Measurements from ENCODE around the gene AGBL1. TPM values are rescaled to one million over a fixed set of nuclear protein-coding genes. Genes with fewer than 3 reads are reported as not detected.

The AGBL1 gene
- total and polyA plus RNA-seq, 2 experiments from 2014 or later, result 0.03 TPM; not detected in 1

- H4K20me1 ChIP-seq (replicated peaks; ENCODE audit: insufficient read depth), result no peaks in the 10 kb centered on the region
- TF ChIP-seq NANOG (IDR thresholded peaks at IDR 0.05; ENCODE audit: borderline replicate concordance) (no peak), POLR2AphosphoS5 (IDR thresholded peaks at IDR 0.05; ENCODE audit: low read depth) (no peak)
- H3K36me3 Mint-ChIP-seq (ENCODE audit: low read depth), result no peaks in the 10 kb centered on the region
- H3K4me1 ChIP-seq (ENCODE audit: insufficient read depth), result peaks cover 12% of the 10 kb centered on the region; the same call in 1 of the 2 replicates
- H3F3A ChIP-seq (replicated peaks; ENCODE audit: low read depth), result no peaks in the 10 kb centered on the region
- peaks cover 25% of the 10 kb centered on the region for H3K4me1 Mint-ChIP-seq
- H2AFZ ChIP-seq, result 0 out of 2 replicates have a peak overlapping the region, but pooled peaks have one; percentile 47
- ATAC-seq, result no peak
- H3K4me3 Mint-ChIP-seq, result no peak overlapping the region
- H3K27ac ChIP-seq (ENCODE audit: low read depth), result no peak overlapping the region
- H3K4me2 ChIP-seq, result no peak overlapping the region
- H3K9me3 Mint-ChIP-seq, result no peaks in the 10 kb centered on the region
- H3K27ac Mint-ChIP-seq, result no peak overlapping the region
- no peak overlapping the region for H3K4me3 ChIP-seq
- H3K9me2 ChIP-seq (ENCODE audit: insufficient read depth), result peaks cover 12% of the 10 kb centered on the region
- peaks cover 2% of the 10 kb centered on the region for H3K27me3 Mint-ChIP-seq (ENCODE audit: insufficient read depth, low read depth, poor library complexity)
- no peak for DNase-seq (ENCODE audit: low spot score)
- no peaks in the 10 kb centered on the region for H3K27me3 ChIP-seq (ENCODE audit: insufficient read depth)
- no peaks in the 10 kb centered on the region for H3K36me3 ChIP-seq (ENCODE audit: insufficient read depth)
- no peaks in the 10 kb centered on the region for H3K79me2 ChIP-seq (replicated peaks; ENCODE audit: insufficient read depth)
Measured at GRCh38 chr15:86164232-86164898, 84.7 kb downstream of the AGBL1 start.

- Histone ChIP-seq H3K4me1 (ENCODE audit: insufficient read depth) (peaks cover 9% of the 10 kb centered on the region; the same call in 1 of the 2 replicates), H3K9me2 (ENCODE audit: insufficient read depth) (peaks cover 8% of the 10 kb centered on the region), H3K79me2 (replicated peaks; ENCODE audit: insufficient read depth) (no peaks in the 10 kb centered on the region), H3K27me3 (ENCODE audit: insufficient read depth) (no peaks in the 10 kb centered on the region), H3K4me2 (no peak overlapping the region), H3K36me3 (ENCODE audit: insufficient read depth) (no peaks in the 10 kb centered on the region), H2AFZ (no peak overlapping the region), H3F3A (replicated peaks; ENCODE audit: low read depth) (no peaks in the 10 kb centered on the region), H4K20me1 (replicated peaks; ENCODE audit: insufficient read depth) (no peaks in the 10 kb centered on the region), H3K27ac (ENCODE audit: low read depth) (no peak overlapping the region), H3K4me3 (no peak overlapping the region)
- H3K27ac Mint-ChIP-seq, result no peak overlapping the region
- H3K36me3 Mint-ChIP-seq (ENCODE audit: low read depth), result no peaks in the 10 kb centered on the region
- no peaks in the 10 kb centered on the region for H3K9me3 Mint-ChIP-seq
- no peak for ATAC-seq
- DNase-seq (ENCODE audit: low spot score), result no peak
- H3K27me3 Mint-ChIP-seq (ENCODE audit: insufficient read depth, low read depth, poor library complexity), result peaks cover 2% of the 10 kb centered on the region
- H3K4me3 Mint-ChIP-seq, result no peak overlapping the region
- peaks cover 23% of the 10 kb centered on the region for H3K4me1 Mint-ChIP-seq
- TF ChIP-seq STAT1 (IDR thresholded peaks at IDR 0.05; ENCODE audit: unreplicated experiment) (no peak), ETS1 (IDR thresholded peaks at IDR 0.05) (no peak), REST (IDR thresholded peaks at IDR 0.05; ENCODE audit: unreplicated experiment) (no peak), NANOG (IDR thresholded peaks at IDR 0.05; ENCODE audit: borderline replicate concordance) (no peak), ZNF331 (CRISPR knock-in tag; IDR thresholded peaks at IDR 0.05; ENCODE audit: low read depth) (no peak), ZNF114 (CRISPR knock-in tag; IDR thresholded peaks at IDR 0.05) (no peak), EZH2phosphoT487 (IDR thresholded peaks at IDR 0.05; ENCODE audit: unreplicated experiment) (no peak), POLR2AphosphoS5 (IDR thresholded peaks at IDR 0.05; ENCODE audit: low read depth) (no peak), JUNB (IDR thresholded peaks at IDR 0.05; ENCODE audit: unreplicated experiment) (no peak)
Measured at GRCh38 chr15:86165265-86166211, 85.9 kb downstream of the AGBL1 start.

All from GM23338 (cell line).